HFFc6 (cell line): ENCODE data around the gene TENM4. TPM values are rescaled to one million over a fixed set of nuclear protein-coding genes. Genes with fewer than 3 reads are reported as not detected.
A peak's percentile ranks its signal among the peaks of the same experiment; 100 is the strongest.

Source experiments
- DNase-seq: peaks from one replicate; pipeline ENCODE4 v3.0.0-alpha.2; 2018
- H3K27ac Mint-ChIP-seq: 2 replicates; pipeline ENCODE4 v1.8.0; 2020; ENCODE audit warnings: mild to moderate bottlenecking, mixed read lengths
- H3K27me3 Mint-ChIP-seq: 2 replicates; pipeline ENCODE4 v1.8.0; 2021; ENCODE audit warnings: mild to moderate bottlenecking, moderate library complexity, mixed read lengths; ENCODE audit not compliant: insufficient read depth
- H3K36me3 Mint-ChIP-seq: 2 replicates; pipeline ENCODE4 v1.8.0; 2021; ENCODE audit warnings: low read depth, mixed read lengths
- H3K4me1 Mint-ChIP-seq: 2 replicates; pipeline ENCODE4 v1.8.0; 2020; ENCODE audit warnings: low read depth, mixed read lengths
- H3K4me3 Mint-ChIP-seq: 2 replicates; pipeline ENCODE4 v1.8.0; 2020; ENCODE audit warnings: mild to moderate bottlenecking, moderate library complexity, mixed read lengths
- H3K9me3 Mint-ChIP-seq: 2 replicates; pipeline ENCODE4 v1.8.0; 2020; ENCODE audit warnings: mild to moderate bottlenecking, mixed read lengths
- CTCF ChIP-seq: fragments of 200-600 bp; sonication (generic); IDR thresholded peaks from 2 replicates; pipeline ENCODE4 v1.5.0; 2021; ENCODE audit warnings: antibody characterized with exemption, mild to moderate bottlenecking
- total RNA-seq, 6 experiments: library from RNA; stranded (reverse); fragmentation: NEBNext Ultra II Directional; extraction: Animal tissue kit (Norgen Biotek cat#: 25700); gene quantifications; 2 replicates in 1 of 6; 3 replicates in 5 of 6; pipeline ENCODE4 v1.2.3, GENCODE V29; 2021

The TENM4 gene
- total RNA-seq, 6 experiments from 2014 or later, result 20.9 to 45.5 (median 26.5) TPM

DNA sequence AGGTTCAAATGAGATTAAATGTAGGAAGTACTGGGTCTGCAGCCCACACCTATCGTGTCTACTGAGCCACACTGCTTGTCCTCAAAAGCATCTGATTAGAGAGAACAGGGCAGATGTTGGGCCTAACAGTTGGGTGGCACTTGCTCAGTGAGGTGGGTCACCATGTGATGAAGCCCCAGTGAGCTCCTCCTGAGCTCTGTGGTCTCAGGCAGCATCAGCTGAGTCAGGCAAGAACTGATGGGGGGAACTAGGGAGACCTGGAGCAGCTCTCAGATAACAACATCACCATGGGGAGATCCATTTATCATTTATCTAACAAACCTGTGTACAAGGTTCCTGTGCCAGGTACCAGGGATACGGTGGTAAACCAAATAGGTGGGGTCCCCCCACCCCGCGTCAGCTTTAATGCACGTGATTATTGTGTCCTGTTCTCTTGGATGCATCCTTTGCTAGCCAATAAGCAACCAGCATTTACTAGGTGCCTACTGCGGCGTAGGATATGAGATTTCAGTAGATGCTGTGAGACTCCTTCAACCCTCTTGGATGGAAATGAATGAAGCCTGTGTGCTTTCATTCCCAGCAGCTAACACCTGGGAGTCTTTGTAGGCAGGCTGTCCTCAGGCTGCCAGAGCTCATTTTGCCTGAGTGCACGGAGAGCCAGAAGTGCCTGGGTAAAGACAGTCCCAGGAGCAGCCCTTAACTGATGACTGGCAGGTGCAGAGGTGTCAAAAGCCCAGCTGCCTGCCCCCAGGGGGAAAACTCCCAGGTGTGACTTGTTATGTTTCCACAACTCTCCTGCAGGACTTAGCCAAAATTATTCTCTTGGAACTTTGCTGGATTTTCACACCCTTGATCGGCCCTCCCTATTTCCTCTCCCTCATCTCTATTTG is 792.6 kb downstream of the TENM4 start:
- Mint-ChIP-seq H3K9me3 (no peaks in the 10 kb centered on the region), H3K4me3 (no peak overlapping the region), H3K27me3 (no peaks in the 10 kb centered on the region; the same call in 1 of the 2 replicates), H3K4me1 (peaks cover 25% of the 10 kb centered on the region), H3K27ac (no peak overlapping the region), H3K36me3 (no peaks in the 10 kb centered on the region)
- no peak for DNase-seq
- TF ChIP-seq CTCF, result no peak

DNA sequence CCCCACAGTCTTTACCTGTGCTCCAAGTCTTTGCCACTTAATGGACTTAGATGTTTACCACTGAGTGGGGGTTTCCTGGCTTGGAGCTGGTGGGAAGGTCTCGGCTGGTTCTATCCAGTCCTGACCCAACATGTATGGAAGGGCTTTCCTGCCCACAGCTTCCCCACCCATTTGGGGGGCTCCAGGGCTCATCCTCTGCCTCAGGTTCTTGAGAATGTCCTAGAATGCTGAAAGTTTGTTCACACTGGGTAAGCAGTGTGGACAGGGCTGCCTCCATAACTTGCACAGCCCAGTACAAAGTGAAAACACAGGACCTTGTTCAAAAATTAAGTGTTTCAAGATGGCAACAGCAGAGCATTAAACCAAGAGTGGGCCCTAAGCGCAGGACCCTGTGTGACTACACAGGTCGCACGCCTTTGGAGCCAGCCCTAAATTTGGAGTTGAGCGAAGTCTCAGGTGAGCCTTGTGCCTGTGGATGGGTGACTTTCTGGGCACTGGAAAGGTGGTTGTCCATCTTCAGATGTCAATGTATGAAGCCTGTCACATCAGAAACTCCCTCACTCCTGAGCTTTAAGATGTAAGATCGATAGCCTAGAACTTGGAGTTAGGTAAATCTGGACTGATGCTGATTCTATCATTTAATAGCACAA is 793.4 kb downstream of the TENM4 start:
- no peaks in the 10 kb centered on the region for H3K9me3 Mint-ChIP-seq
- H3K4me3 Mint-ChIP-seq, result no peak overlapping the region
- no peak for TF ChIP-seq CTCF
- H3K27ac Mint-ChIP-seq, result no peak overlapping the region
- no peak for DNase-seq
- no peaks in the 10 kb centered on the region for H3K36me3 Mint-ChIP-seq
- no peaks in the 10 kb centered on the region; the same call in 1 of the 2 replicates for H3K27me3 Mint-ChIP-seq
- H3K4me1 Mint-ChIP-seq, result peaks cover 28% of the 10 kb centered on the region

GRCh38 chr11:78646564-78647185 is 794.2 kb downstream of the TENM4 start:
- peak; percentile 13 for DNase-seq
- H3K27me3 Mint-ChIP-seq, result no peaks in the 10 kb centered on the region; the same call in 1 of the 2 replicates
- peak; percentile 97 for TF ChIP-seq CTCF

GRCh38 chr11:78645226-78646202 is 795.3 kb downstream of the TENM4 start:
- no peaks in the 10 kb centered on the region for H3K36me3 Mint-ChIP-seq
- H3K4me1 Mint-ChIP-seq, result peaks cover 36% of the 10 kb centered on the region
- H3K27me3 Mint-ChIP-seq, result peaks cover 2% of the 10 kb centered on the region; the same call in 1 of the 2 replicates
- peak; percentile 99 for TF ChIP-seq CTCF
- peak; percentile 39 for DNase-seq
- H3K27ac Mint-ChIP-seq, result no peak overlapping the region
- H3K9me3 Mint-ChIP-seq, result no peaks in the 10 kb centered on the region
- peak overlapping the region; percentile 78 for H3K4me3 Mint-ChIP-seq

More at GRCh38 chr11:78646564-78647185, 794.2 kb downstream of the TENM4 start:
- Mint-ChIP-seq H3K4me3 (no peak overlapping the region), H3K4me1 (peaks cover 31% of the 10 kb centered on the region), H3K9me3 (no peaks in the 10 kb centered on the region), H3K27ac (no peak overlapping the region), H3K36me3 (no peaks in the 10 kb centered on the region)

DNA sequence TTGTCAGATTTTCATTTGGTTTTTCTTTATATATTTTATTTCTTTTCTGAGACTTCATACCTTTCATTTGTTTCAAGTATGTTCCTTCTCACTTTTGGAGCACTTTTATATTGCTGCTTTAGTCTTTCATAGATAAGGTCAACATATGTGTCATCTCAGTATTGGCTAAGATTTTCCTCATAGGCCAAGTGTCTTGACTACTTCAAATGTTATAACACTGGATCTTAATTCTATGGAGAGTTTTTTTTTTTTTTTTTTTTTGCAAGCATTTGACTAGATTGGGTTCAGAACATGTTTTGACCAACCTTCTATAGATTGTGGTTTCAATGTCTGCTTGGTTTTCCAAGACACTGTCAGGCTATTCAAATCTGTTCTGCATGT is 797.2 kb downstream of the TENM4 start:
- DNase-seq, result no peak
- TF ChIP-seq CTCF, result no peak
- Mint-ChIP-seq H3K9me3 (peaks cover 9% of the 10 kb centered on the region), H3K27me3 (peaks cover 4% of the 10 kb centered on the region), H3K27ac (no peak overlapping the region), H3K4me1 (peaks cover 32% of the 10 kb centered on the region), H3K36me3 (no peaks in the 10 kb centered on the region), H3K4me3 (no peak overlapping the region)
